ENCODE measurements around the gene PDCD5.
A peak's percentile ranks its signal among the peaks of the same experiment; 100 is the strongest.
"Not testable (repeated sequence)": the region's sequence is repeated elsewhere in the genome, so short reads cannot be mapped to it uniquely, and the experiment has no call there.

The PDCD5 gene

DNA sequence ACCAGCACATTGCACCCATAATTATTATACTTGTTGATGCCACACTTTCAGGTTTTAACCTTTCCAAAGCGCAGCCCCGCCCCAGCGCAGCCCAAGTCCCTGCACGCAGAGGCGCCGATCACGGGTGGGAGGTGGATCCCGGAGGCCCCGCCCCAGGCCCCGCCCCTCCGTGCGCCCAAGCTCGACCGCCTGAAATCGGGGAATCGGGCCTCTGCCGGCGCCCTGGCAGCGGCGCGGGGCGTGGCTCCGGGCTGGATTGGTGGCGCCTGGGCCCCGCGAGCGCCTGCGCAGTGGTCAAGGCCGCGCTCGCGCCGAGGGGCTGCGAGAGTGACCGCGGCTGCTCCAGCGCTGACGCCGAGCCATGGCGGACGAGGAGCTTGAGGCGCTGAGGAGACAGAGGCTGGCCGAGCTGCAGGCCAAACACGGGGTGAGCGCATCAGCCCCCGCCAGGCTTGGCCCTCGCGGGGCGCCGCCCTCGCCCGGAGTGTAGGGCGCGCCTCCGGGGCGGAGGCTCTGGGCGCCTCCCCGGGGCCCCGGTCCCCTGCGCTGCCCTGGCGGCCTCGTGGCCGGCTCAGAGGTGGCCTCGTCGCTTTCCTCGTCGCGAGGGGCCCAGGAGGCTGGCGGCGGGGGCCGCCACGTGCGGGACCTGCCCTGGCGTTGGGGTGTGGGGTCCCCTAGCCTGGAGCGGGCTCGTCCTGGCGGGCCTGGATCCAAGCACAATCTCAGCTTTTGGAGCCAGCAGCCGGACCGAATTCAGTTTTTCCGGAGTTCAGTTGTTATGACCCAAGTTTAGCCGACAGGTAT lies at the start of gene PDCD5:
Gene PDCD5 (plus strand): TSS at position 290 of the 804 bp plus-strand sequence. CDS start 72 bp downstream, at position 362.
- peak; percentile 86 for DNase-seq

- DNase-seq, result no peak
These were observed 48.8 kb upstream of the PDCD5 start for GRCh38 chr19:32532233-32532632.

- DNase-seq, result no peak
These were observed 43.4 kb upstream of the PDCD5 start for GRCh38 chr19:32537580-32537979.

- DNase-seq, result no peak
These were observed 41.6 kb upstream of the PDCD5 start for GRCh38 chr19:32539240-32539916.

DNA sequence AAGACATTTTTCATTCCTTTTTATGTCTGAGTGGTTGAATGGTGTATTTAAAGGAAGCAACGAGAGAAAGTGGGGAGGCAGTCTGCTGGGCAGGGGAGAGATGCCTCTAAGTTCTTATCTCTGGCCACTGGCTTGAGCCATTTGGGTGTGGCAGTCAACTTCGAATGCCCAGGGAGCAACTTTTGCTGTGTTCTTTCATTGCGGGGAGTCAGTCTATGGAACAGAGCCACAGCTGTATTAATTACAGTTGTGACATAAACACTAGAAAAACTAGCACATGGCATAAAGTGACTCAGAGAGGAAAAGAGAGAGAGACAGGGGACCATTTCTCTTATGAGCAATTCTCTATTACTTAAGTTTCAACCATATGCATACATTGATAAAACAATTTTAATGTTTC lies 40.4 kb upstream of the PDCD5 start:
- DNase-seq, result no peak

GRCh38 chr19:32541376-32541775 lies 39.6 kb upstream of the PDCD5 start:
- DNase-seq, result not testable (repeated sequence)

DNA sequence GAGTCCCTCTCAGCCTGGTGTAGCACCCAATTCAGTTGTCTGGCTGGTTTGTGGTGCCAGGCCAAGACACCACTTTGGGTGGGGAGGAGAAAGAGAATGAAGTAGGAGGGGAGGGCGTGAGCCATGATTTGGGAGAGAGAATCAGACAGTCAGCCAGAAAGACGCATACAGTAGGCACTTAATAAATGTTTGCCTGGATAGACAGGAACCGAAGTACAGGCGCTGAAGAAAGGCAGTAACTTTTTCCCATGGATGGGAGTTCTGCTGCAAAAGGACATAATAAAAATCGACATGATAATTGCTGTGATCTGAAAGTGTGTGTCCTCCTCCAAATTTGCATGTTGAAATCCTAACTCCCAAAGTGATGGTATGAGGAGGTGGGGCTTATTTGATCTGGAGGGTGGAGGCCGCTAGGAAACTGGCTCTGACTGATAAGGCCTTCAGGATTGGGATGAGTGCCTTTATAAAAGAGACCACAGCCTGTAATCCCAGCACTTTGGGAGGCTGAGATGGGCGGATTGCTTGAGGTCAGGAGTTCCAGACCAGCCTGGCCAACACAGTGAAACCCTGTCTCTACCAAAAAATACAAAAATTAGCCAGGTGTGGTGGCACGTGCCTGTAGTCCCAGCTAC lies 38.4 kb upstream of the PDCD5 start:
- DNase-seq, result no peak

DNA sequence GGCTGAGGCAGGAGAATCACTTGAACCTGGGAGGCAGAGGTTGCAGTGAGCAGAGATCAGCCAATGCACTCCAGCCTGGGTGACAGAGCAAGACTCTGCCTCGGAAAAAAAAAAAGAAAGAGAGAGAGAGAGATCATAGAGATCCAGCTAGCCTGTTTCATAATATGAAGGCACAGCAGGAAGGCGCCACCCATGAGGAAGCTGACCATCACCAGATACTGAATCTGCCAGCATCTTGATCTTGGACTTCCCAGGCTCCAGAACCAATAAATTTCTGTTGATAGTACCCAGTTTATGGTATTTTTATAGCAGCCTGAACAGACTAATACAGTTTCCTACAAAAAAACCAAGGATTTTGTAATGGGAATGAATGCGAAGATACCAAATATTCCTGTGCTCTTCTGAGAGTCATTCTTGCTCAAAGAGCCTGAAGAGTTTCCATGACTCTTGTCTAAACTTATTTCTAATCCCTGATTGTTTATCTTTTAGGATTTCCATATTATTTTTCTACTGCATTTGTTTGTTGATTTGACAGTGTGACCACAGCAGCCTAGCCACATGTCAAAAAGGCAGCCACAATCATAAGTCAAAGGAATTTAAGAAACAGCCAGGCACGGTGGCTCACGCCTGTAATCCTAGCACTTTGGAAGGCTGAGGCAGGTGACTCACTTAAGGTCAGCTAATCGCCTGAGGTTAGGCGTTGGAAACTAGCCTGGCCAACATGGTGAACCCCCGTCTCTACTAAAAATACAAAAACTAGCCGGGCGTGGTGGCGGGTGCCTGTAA lies 37.7 kb upstream of the PDCD5 start:
- DNase-seq, result no peak

- no peak for DNase-seq
These were observed 36.1 kb upstream of the PDCD5 start for GRCh38 chr19:32544917-32545316.

- no peak for DNase-seq
These were observed 30.3 kb upstream of the PDCD5 start for GRCh38 chr19:32550666-32551065.

- no peak for DNase-seq
These were observed 25.2 kb upstream of the PDCD5 start for GRCh38 chr19:32555786-32556185.

DNA sequence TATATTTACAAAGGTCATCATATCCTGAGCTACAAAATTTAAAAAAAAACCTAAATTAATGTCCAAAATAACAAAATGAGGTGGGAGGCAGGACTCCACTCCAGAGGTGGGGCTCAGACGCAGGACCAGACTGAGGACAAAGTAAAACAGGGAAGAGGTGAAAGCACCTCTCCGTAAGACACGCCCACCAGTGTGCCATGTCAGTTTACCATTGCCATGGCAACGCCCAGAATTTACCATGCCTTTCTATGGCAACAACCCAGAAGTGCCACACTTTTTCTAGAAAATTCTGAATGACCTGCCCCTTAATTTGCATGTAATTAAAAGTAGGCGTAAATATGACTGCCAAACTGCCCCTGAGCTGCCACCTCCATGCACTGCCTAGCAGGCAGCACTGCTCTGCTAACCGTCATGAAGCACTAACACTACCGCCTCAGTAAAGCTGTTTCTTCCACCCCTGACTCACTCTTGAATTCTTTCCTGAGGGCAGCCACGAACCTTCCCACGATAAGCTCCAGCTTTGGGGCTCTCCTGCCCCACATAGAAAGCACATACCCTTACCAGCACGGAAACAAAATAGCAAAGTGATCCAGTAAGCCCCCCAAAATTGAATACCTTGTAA lies 22.3 kb upstream of the PDCD5 start:
- no peak for DNase-seq

- no peak for DNase-seq
These were observed 17.2 kb upstream of the PDCD5 start for GRCh38 chr19:32563761-32564160.

- no peak for DNase-seq
These were observed 14.7 kb upstream of the PDCD5 start for GRCh38 chr19:32566246-32566830.

GRCh38 chr19:32567486-32567885 lies 13.5 kb upstream of the PDCD5 start:
- no peak for DNase-seq

GRCh38 chr19:32570081-32570785 lies 10.8 kb upstream of the PDCD5 start:
- peak; percentile 54 for DNase-seq

- not testable (repeated sequence) for DNase-seq
These were observed 9.4 kb upstream of the PDCD5 start for GRCh38 chr19:32571471-32572075.

DNA sequence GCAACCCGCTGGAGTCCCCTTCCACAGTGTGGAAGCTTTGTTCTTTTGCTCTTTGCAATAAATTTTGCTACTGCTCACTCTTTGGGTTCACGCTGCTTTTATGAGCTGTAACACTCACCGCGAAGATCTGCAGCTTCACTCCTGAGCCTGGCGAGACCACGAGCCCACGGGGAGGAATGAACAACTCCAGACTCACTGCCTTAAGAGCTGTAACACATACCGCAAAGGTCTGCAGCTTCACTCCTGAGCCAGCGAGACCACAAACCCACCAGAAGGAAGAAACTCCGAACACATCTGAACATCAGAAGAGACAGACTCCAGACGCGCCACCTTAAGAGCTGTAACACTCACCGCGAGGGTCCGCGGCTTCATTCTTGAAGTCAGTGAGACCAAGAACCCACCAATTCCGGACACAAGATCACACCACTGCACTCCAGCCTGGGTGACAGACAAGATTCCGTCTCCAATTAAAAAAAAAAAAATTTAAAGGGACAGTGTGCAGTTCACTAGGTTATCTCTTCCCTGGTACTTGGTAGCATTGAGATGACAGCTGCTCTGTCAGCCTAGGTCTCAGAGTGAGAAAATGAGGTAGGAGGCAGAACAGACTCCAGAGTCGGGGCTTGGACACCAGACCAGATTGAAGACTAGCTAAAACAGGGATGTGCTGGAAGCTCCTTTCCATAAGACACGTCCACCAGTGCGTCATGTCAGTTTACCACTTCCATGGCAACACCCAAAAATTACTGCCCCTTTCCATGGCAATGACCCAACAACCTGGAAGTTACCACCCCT lies 8.1 kb upstream of the PDCD5 start:
- DNase-seq, result not testable (repeated sequence)

DNA sequence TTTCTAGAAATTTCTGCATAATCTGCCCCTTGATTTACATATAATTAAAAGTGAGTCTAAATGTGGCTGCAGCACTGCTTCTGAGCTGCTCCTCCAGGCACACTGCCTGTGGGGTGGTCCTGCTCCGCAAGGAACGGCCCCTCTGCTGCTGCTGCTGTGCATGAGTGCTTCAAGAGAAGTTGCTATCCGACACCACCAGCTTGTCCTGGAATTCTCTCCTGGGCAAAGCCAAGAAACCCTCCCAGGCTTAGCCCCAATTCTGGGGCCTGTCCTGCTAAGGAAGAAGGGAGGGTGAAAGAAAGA lies 7.5 kb upstream of the PDCD5 start:
- DNase-seq, result no peak

DNA sequence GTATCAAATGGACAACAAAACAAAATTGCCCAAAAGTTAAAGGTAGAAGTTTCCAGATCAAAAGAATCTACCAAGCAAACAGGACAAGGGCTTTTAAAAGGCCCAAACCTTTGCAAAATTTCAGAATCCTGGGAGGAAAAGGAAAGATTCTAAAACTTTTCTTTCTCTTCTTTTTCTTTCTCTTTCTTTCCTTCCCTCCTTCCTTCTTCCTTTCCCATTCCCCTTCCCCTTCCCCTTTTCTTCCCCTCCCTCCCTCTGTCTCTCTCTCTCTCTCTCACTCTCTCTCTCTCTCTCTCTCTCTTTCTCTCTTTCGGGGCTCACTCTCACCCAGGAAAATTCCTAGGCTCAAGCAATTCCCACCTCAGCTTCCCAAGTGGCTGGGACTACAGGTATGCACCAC lies 4.2 kb upstream of the PDCD5 start:
- DNase-seq, result no peak

All from NCI-H1092 treated with DMSO at 0.1 percent for 48 hours (cell line).